Endodermal cell (in vitro differentiated cells): ENCODE measurements around the gene VPS11. TPM values are rescaled to one million over a fixed set of nuclear protein-coding genes. Genes with fewer than 3 reads are reported as not detected.

Experiments
- DNase-seq: peaks from one replicate; pipeline ENCODE4 v3.0.0-alpha.2; 2017
- H3K27ac ChIP-seq: 2 replicates; pipeline ENCODE4 v1.5.1; 2013; ENCODE audit warnings: mild to moderate bottlenecking, low read depth, low read length, moderate library complexity
- H3K27me3 ChIP-seq: 2 replicates; pipeline ENCODE4 v1.6.1; 2013; ENCODE audit warnings: mild to moderate bottlenecking, low read length, moderate library complexity; ENCODE audit not compliant: insufficient read depth, control insufficient read depth, poor library complexity, severe bottlenecking
- H3K36me3 ChIP-seq: 2 replicates; pipeline ENCODE4 v1.7.0; 2013; ENCODE audit warnings: mild to moderate bottlenecking, low read length, moderate library complexity; ENCODE audit not compliant: control insufficient read depth, insufficient read depth
- H3K4me1 ChIP-seq: one replicate; pipeline ENCODE4 v1.7.0; 2013; ENCODE audit warnings: low read length; ENCODE audit not compliant: control insufficient read depth, insufficient read depth
- H3K4me3 ChIP-seq: 2 replicates; pipeline ENCODE4 v1.5.1; 2013; ENCODE audit warnings: mild to moderate bottlenecking, low read length, moderate library complexity
- H3K9ac ChIP-seq: 2 replicates; pipeline ENCODE4 v1.6.1; 2013; ENCODE audit warnings: mild to moderate bottlenecking, low read length, moderate library complexity; ENCODE audit not compliant: poor library complexity, severe bottlenecking; ENCODE audit errors: extremely low read depth
- H3K9me3 ChIP-seq: 2 replicates; pipeline ENCODE4 v1.6.1; 2013; ENCODE audit warnings: mild to moderate bottlenecking, low read length, moderate library complexity; ENCODE audit not compliant: control insufficient read depth
- H3K27ac Mint-ChIP-seq: 2 replicates; pipeline ENCODE4 v1.8.0; 2020; ENCODE audit warnings: mixed read lengths
- H3K27me3 Mint-ChIP-seq: 2 replicates; pipeline ENCODE4 v1.8.0; 2021; ENCODE audit warnings: mild to moderate bottlenecking, mixed read lengths; ENCODE audit not compliant: insufficient read depth
- H3K36me3 Mint-ChIP-seq: 2 replicates; pipeline ENCODE4 v1.8.0; 2020; ENCODE audit warnings: low read depth, mixed read lengths
- H3K4me1 Mint-ChIP-seq: 2 replicates; pipeline ENCODE4 v1.8.0; 2020; ENCODE audit warnings: mixed read lengths
- H3K4me3 Mint-ChIP-seq: 2 replicates; pipeline ENCODE4 v1.8.0; 2020; ENCODE audit warnings: mild to moderate bottlenecking, moderate library complexity, mixed read lengths
- H3K9me3 Mint-ChIP-seq: 2 replicates; pipeline ENCODE4 v1.8.0; 2020; ENCODE audit warnings: mild to moderate bottlenecking, mixed read lengths
- WGBS, 2 experiments: methylation state at CpG; one replicate each; pipeline versions ENCODE4 v1.1.5 to v1.1.7; 2013; ENCODE audit warnings: missing lambda C conversion rate in 2 of 2, mixed read lengths in 1 of 2; ENCODE audit not compliant: insufficient coverage in 1 of 2, insufficient read length in 1 of 2; 5-methylcytosine and 5-hydroxymethylcytosine counted together
- total RNA-seq, 2 donors: library from RNA; stranded (reverse); fragmentation: NEBNext Ultra II Directional in 1 of 2; extraction: Animal tissue kit (Norgen Biotek cat#: 25700) in 1 of 2; gene quantifications; 2 replicates in 1 of 2; 3 replicates in 1 of 2; pipeline ENCODE4 v1.2.1, GENCODE V29; 2021
- TF ChIP-seq, protein P1 (sequence below): fragments of 200-600 bp; sonication (generic); conservative IDR thresholded peaks from 2 replicates; pipeline ENCODE4 v1.5.0; 2021; ENCODE audit warnings: antibody characterized with exemption, mild to moderate bottlenecking

Gene VPS11
- total RNA-seq, 2 donors from 2014 or later, result 26.9 to 29.1 TPM

DNA sequence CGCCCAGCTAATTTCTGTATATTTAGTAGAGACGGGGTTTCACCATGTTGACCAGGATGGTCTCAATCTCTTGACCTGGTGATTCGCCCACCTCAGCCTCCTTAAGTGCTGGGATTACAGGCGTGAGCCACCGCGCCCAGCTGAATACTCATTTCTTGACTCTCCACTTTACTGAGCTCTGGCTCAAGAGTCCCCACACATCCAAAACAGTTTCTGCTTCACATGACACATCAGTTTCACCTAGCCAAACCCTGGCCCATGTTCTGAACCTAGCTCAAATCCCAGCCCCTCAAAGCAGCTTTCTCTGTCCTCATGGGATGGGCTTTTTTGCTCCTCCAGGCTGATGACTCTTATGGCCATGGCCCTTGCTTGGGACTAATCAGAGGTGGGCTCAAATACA is 20.4 kb upstream of the VPS11 start:
- Histone ChIP-seq H3K27ac (no peak overlapping the region), H3K36me3 (peaks cover 84% of the 10 kb centered on the region), H3K9me3 (no peaks in the 10 kb centered on the region), H3K27me3 (no peaks in the 10 kb centered on the region), H3K4me1 (no peaks in the 10 kb centered on the region), H3K4me3 (no peak overlapping the region), H3K9ac (no peak overlapping the region)
- Mint-ChIP-seq H3K27ac (no peak overlapping the region), H3K36me3 (peaks cover 76% of the 10 kb centered on the region), H3K4me3 (no peak overlapping the region), H3K27me3 (no peaks in the 10 kb centered on the region), H3K4me1 (peaks cover 9% of the 10 kb centered on the region), H3K9me3 (no peaks in the 10 kb centered on the region)
- 93 to 94% methylated on average over 6 of the region's 6 CpGs for WGBS, 2 experiments
- TF ChIP-seq, protein P1, sequence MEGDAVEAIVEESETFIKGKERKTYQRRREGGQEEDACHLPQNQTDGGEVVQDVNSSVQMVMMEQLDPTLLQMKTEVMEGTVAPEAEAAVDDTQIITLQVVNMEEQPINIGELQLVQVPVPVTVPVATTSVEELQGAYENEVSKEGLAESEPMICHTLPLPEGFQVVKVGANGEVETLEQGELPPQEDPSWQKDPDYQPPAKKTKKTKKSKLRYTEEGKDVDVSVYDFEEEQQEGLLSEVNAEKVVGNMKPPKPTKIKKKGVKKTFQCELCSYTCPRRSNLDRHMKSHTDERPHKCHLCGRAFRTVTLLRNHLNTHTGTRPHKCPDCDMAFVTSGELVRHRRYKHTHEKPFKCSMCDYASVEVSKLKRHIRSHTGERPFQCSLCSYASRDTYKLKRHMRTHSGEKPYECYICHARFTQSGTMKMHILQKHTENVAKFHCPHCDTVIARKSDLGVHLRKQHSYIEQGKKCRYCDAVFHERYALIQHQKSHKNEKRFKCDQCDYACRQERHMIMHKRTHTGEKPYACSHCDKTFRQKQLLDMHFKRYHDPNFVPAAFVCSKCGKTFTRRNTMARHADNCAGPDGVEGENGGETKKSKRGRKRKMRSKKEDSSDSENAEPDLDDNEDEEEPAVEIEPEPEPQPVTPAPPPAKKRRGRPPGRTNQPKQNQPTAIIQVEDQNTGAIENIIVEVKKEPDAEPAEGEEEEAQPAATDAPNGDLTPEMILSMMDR, result no peak
- DNase-seq, result no peak

DNA sequence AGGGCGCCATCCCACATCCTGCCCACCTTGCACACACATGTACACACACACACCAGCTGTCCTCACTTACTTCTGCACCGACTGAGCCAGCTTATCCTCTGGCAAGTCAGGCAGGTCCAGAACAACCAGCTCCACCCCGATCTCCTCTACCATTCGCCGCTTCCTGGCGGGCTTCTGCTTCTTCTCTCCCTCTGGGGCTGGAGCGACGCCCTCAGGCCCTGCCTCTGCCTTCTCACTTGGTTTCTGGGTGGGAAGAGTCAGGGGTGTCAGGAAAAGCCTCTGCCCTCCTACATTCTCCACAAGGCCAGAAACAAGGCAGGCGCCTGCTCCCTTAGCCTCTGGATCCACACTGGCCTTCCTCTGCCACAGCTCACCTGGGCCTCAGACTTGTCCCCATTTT is 19.0 kb upstream of the VPS11 start:
- H3K4me3 ChIP-seq, result no peak overlapping the region
- TF ChIP-seq, protein P1, result no peak
- Mint-ChIP-seq H3K4me3 (no peak overlapping the region), H3K9me3 (no peaks in the 10 kb centered on the region), H3K27ac (no peak overlapping the region), H3K36me3 (peaks cover 88% of the 10 kb centered on the region), H3K4me1 (peaks cover 9% of the 10 kb centered on the region), H3K27me3 (no peaks in the 10 kb centered on the region)
- no peaks in the 10 kb centered on the region for H3K27me3 ChIP-seq
- H3K4me1 ChIP-seq, result no peaks in the 10 kb centered on the region
- H3K9ac ChIP-seq, result no peak overlapping the region
- 94 to 98% methylated on average over 8 to 9 of the region's 9 CpGs for WGBS, 2 experiments
- H3K9me3 ChIP-seq, result no peaks in the 10 kb centered on the region
- H3K27ac ChIP-seq, result no peak overlapping the region
- DNase-seq, result no peak
- peaks cover 98% of the 10 kb centered on the region for H3K36me3 ChIP-seq

- no peak overlapping the region for H3K27ac ChIP-seq
- H3K36me3 ChIP-seq, result peaks cover 99% of the 10 kb centered on the region
- Mint-ChIP-seq H3K4me3 (no peak overlapping the region), H3K27me3 (no peaks in the 10 kb centered on the region), H3K4me1 (peaks cover 9% of the 10 kb centered on the region), H3K36me3 (peaks cover 93% of the 10 kb centered on the region), H3K9me3 (no peaks in the 10 kb centered on the region), H3K27ac (no peak overlapping the region)
- no peaks in the 10 kb centered on the region for H3K27me3 ChIP-seq
- TF ChIP-seq, protein P1, result no peak
- DNase-seq, result no peak
- H3K4me1 ChIP-seq, result no peaks in the 10 kb centered on the region
- H3K9me3 ChIP-seq, result no peaks in the 10 kb centered on the region
- no peak overlapping the region for H3K9ac ChIP-seq
- H3K4me3 ChIP-seq, result no peak overlapping the region
- WGBS, 2 experiments, result 94 to 96% methylated on average over 4 to 7 of the region's 7 CpGs
These were observed 18.5 kb upstream of the VPS11 start for GRCh38 chr11:119049081-119049480.
